Measurements from ENCODE around the gene SP8. TPM values are rescaled to one million over a fixed set of nuclear protein-coding genes. Genes with fewer than 3 reads are reported as not detected.

Gene SP8
- total RNA-seq, 2 donors from 2014 or later: not detected

GRCh38 chr7:20794676-20795075 is 8.0 kb upstream of the SP8 start:
- ATAC-seq (ENCODE audit: insufficient number of reproducible peaks, low FRiP score, low read depth) (no peak), DNase-seq (ENCODE audit: low spot score) (no peak)
- Histone ChIP-seq H3K9me3 (no peaks in the 10 kb centered on the region), H3K4me3 (no peak overlapping the region), H3K36me3 (no peaks in the 10 kb centered on the region), H3K27me3 (replicated peaks; ENCODE audit: insufficient read depth) (peaks cover 43% of the 10 kb centered on the region), H3K27ac (no peak overlapping the region), H3K4me1 (ENCODE audit: control insufficient read depth in 1 of 2, low read depth in 2 of 2) (peaks cover 0 to 13% of the 10 kb centered on the region in 2 donors)
- TF ChIP-seq CTCF (IDR thresholded peaks at IDR 0.05): no peak

GRCh38 chr7:20793694-20794394 is 7.2 kb upstream of the SP8 start:
- H3K27me3 ChIP-seq (replicated peaks; ENCODE audit: insufficient read depth): peaks cover 43% of the 10 kb centered on the region
- H3K27ac ChIP-seq: no peak overlapping the region
- no peak for TF ChIP-seq CTCF (IDR thresholded peaks at IDR 0.05)
- peaks cover 0 to 13% of the 10 kb centered on the region in 2 donors for H3K4me1 ChIP-seq (ENCODE audit: control insufficient read depth in 1 of 2, low read depth in 2 of 2)
- ATAC-seq (ENCODE audit: insufficient number of reproducible peaks, low FRiP score, low read depth) (no peak), DNase-seq (ENCODE audit: low spot score) (no peak)
- H3K9me3 ChIP-seq: no peaks in the 10 kb centered on the region
- no peaks in the 10 kb centered on the region for H3K36me3 ChIP-seq
- H3K4me3 ChIP-seq: no peak overlapping the region

GRCh38 chr7:20793248-20793647 is 6.6 kb upstream of the SP8 start:
- Histone ChIP-seq H3K4me3 (no peak overlapping the region), H3K9me3 (no peaks in the 10 kb centered on the region), H3K27ac (no peak overlapping the region), H3K4me1 (ENCODE audit: control insufficient read depth in 1 of 2, low read depth in 2 of 2) (peaks cover 0 to 8% of the 10 kb centered on the region in 2 donors), H3K27me3 (replicated peaks; ENCODE audit: insufficient read depth) (peaks cover 45% of the 10 kb centered on the region), H3K36me3 (no peaks in the 10 kb centered on the region)
- no peak for TF ChIP-seq CTCF (IDR thresholded peaks at IDR 0.05)
- DNase-seq (ENCODE audit: low spot score) (no peak), ATAC-seq (ENCODE audit: insufficient number of reproducible peaks, low FRiP score, low read depth) (no peak)

- Histone ChIP-seq H3K36me3 (no peaks in the 10 kb centered on the region), H3K9me3 (no peaks in the 10 kb centered on the region), H3K27ac (no peak overlapping the region), H3K4me3 (no peak overlapping the region), H3K27me3 (replicated peaks; ENCODE audit: insufficient read depth) (peaks cover 54% of the 10 kb centered on the region), H3K4me1 (ENCODE audit: control insufficient read depth in 1 of 2, low read depth in 2 of 2) (peaks cover 2 to 3% of the 10 kb centered on the region in 2 donors)
- no peak for ATAC-seq (ENCODE audit: insufficient number of reproducible peaks, low FRiP score, low read depth)
- no peak for DNase-seq (ENCODE audit: low spot score)
- no peak for TF ChIP-seq CTCF (IDR thresholded peaks at IDR 0.05)
Measured at GRCh38 chr7:20791538-20792434, 5.1 kb upstream of the SP8 start.

GRCh38 chr7:20790375-20790774 is 3.7 kb upstream of the SP8 start:
- peaks cover 53% of the 10 kb centered on the region for H3K27me3 ChIP-seq (replicated peaks; ENCODE audit: insufficient read depth)

More at GRCh38 chr7:20790375-20790774, 3.7 kb upstream of the SP8 start:
- Histone ChIP-seq H3K9me3 (no peaks in the 10 kb centered on the region), H3K4me1 (ENCODE audit: control insufficient read depth in 1 of 2, low read depth in 2 of 2) (peaks cover 16 to 17% of the 10 kb centered on the region in 2 donors), H3K4me3 (no peak overlapping the region), H3K36me3 (no peaks in the 10 kb centered on the region), H3K27ac (no peak overlapping the region)
- ATAC-seq (ENCODE audit: insufficient number of reproducible peaks, low FRiP score, low read depth) (no peak), DNase-seq (ENCODE audit: low spot score) (no peak)
- no peak for TF ChIP-seq CTCF (IDR thresholded peaks at IDR 0.05)
